Osteoblast (primary cell): ENCODE results near the gene UBQLN1. TPM values are rescaled to one million over a fixed set of nuclear protein-coding genes. Genes with fewer than 3 reads are reported as not detected.

Source experiments
- DNase-seq: peaks from one replicate; pipeline ENCODE4 v3.0.0; 2011; ENCODE audit warnings: low spot score, mixed read lengths; ENCODE audit not compliant: insufficient read length; ENCODE audit errors: missing footprints
- H2AFZ ChIP-seq: 2 replicates; pipeline ENCODE4 v1.6.0; 2011; ENCODE audit warnings: mild to moderate bottlenecking, low read length
- H3K27ac ChIP-seq: 2 replicates; pipeline ENCODE4 v1.5.1; 2011; ENCODE audit warnings: mild to moderate bottlenecking, low read depth, low read length, moderate library complexity
- H3K27me3 ChIP-seq: 2 replicates; pipeline ENCODE4 v1.6.0; 2012; ENCODE audit warnings: mild to moderate bottlenecking, control low read depth, inconsistent platforms, low read length, moderate library complexity; ENCODE audit not compliant: insufficient read depth
- H3K36me3 ChIP-seq: 2 replicates; pipeline ENCODE4 v1.5.1; 2011; ENCODE audit warnings: mild to moderate bottlenecking, low read length, control low read depth, moderate library complexity; ENCODE audit not compliant: insufficient read depth
- H3K4me1 ChIP-seq: 2 replicates; pipeline ENCODE4 v1.5.1; 2011; ENCODE audit warnings: mild to moderate bottlenecking, low read length, control low read depth, moderate library complexity; ENCODE audit not compliant: insufficient read depth
- H3K4me2 ChIP-seq: 2 replicates; pipeline ENCODE4 v1.6.0; 2011; ENCODE audit warnings: mild to moderate bottlenecking, low read length; ENCODE audit not compliant: insufficient read depth
- H3K4me3 ChIP-seq: fragments of 200-600 bp; sonication (generic); 3 replicates; pipeline ENCODE4 v1.5.1; 2012; ENCODE audit warnings: mild to moderate bottlenecking, low read length, inconsistent platforms; ENCODE audit not compliant: insufficient read depth
- H3K79me2 ChIP-seq: 2 replicates; pipeline ENCODE4 v1.6.0; 2012; ENCODE audit warnings: mild to moderate bottlenecking, low read length, control low read depth, inconsistent platforms; ENCODE audit not compliant: insufficient read depth
- H3K9me3 ChIP-seq: 2 replicates; pipeline ENCODE4 v1.5.1; 2011; ENCODE audit warnings: low read depth, low read length, control low read depth
- H4K20me1 ChIP-seq: 2 replicates; pipeline ENCODE4 v1.6.0; 2012; ENCODE audit warnings: mild to moderate bottlenecking, low read length, control low read depth; ENCODE audit not compliant: insufficient read depth
- total RNA-seq: library from RNA; depleted of rRNA; stranded (reverse); fragments of >200 nt; gene quantifications from 2 replicates; pipeline ENCODE4 v1.2.3, GENCODE V29; 2012
- TF ChIP-seq, protein P1 (sequence below): IDR thresholded peaks from 2 replicates; pipeline ENCODE4 v1.5.1; 2011; ENCODE audit warnings: mild to moderate bottlenecking, low read depth, low read length, moderate library complexity; ENCODE audit errors: extremely low read depth

UBQLN1 gene
- total RNA-seq, 1 donor = 117 TPM

DNA sequence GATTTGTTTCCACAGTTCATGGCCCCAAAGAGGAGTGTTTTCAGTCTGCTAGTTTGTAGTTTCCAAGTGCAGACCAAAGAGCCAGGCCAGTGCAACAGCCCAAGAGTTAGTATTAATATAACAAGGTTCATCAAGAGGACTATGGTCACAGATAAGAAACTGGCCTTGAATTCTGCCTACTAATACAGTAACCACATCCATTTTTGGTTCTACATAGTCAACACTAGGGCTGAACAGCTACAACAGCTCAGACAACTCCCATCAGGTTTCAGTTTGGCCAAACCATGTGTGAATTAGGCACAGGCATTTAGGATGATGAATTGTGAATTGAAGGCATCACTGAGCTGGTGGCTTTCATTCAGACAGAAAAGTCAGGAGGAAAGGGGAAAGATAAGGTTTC lies 13.8 kb upstream of the UBQLN1 start:
- no peak overlapping the region for H3K27ac ChIP-seq
- no peak overlapping the region for H3K4me2 ChIP-seq
- H3K27me3 ChIP-seq = no peaks in the 10 kb centered on the region
- no peaks in the 10 kb centered on the region for H4K20me1 ChIP-seq
- H3K9me3 ChIP-seq = no peaks in the 10 kb centered on the region
- no peaks in the 10 kb centered on the region for H3K4me1 ChIP-seq
- TF ChIP-seq, protein P1, sequence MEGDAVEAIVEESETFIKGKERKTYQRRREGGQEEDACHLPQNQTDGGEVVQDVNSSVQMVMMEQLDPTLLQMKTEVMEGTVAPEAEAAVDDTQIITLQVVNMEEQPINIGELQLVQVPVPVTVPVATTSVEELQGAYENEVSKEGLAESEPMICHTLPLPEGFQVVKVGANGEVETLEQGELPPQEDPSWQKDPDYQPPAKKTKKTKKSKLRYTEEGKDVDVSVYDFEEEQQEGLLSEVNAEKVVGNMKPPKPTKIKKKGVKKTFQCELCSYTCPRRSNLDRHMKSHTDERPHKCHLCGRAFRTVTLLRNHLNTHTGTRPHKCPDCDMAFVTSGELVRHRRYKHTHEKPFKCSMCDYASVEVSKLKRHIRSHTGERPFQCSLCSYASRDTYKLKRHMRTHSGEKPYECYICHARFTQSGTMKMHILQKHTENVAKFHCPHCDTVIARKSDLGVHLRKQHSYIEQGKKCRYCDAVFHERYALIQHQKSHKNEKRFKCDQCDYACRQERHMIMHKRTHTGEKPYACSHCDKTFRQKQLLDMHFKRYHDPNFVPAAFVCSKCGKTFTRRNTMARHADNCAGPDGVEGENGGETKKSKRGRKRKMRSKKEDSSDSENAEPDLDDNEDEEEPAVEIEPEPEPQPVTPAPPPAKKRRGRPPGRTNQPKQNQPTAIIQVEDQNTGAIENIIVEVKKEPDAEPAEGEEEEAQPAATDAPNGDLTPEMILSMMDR = no peak
- no peak overlapping the region for H3K4me3 ChIP-seq
- no peaks in the 10 kb centered on the region for H3K79me2 ChIP-seq
- no peaks in the 10 kb centered on the region for H3K36me3 ChIP-seq
- DNase-seq = no peak
- no peak overlapping the region for H2AFZ ChIP-seq

DNA sequence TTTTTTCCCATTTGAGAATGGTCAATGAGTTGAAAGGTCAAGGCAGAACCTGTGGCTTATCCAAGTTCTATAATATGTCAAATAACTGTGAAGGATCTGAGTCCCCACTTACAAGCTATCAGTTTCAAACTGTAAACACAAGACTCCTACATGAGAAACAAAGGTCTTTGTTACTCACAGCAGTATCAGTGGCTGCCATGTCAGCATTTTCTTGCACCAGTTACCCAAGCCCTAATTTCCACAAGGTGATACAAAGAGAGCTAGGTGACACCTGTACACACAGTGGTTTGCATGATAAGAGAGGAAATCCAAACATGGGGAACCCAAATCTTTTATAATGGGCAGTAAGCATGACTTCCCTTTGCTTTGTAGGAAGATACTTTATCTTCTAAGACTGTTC lies 8.0 kb upstream of the UBQLN1 start:
- Histone ChIP-seq H3K27me3 (no peaks in the 10 kb centered on the region), H3K4me1 (no peaks in the 10 kb centered on the region), H3K4me2 (no peak overlapping the region), H3K79me2 (no peaks in the 10 kb centered on the region), H3K27ac (no peak overlapping the region), H3K36me3 (no peaks in the 10 kb centered on the region), H3K9me3 (no peaks in the 10 kb centered on the region), H2AFZ (no peak overlapping the region), H4K20me1 (no peaks in the 10 kb centered on the region), H3K4me3 (no peak overlapping the region)
- DNase-seq = no peak
- TF ChIP-seq, protein P1 = no peak

DNA sequence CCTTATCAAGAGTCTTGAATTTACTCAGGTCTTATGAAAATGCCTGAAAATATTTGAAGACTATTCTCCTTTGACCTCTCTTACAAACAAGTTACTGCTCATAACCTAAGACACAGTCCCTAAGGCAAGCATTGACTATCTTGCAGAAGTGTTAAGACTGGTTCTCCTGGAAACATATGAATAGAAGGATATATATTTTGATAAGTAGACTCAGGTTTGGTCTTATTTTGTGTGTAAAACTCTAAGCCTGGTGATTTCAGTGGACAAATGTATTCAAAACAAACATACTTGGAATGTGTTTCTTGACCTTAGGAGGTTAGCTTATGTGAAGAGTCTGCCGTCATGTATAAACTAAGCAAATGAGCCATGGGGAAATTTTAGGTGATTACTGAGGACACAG lies 7.5 kb upstream of the UBQLN1 start:
- no peaks in the 10 kb centered on the region for H4K20me1 ChIP-seq
- no peaks in the 10 kb centered on the region for H3K4me1 ChIP-seq
- no peak overlapping the region for H2AFZ ChIP-seq
- H3K27ac ChIP-seq = no peak overlapping the region
- no peaks in the 10 kb centered on the region for H3K27me3 ChIP-seq
- no peak overlapping the region for H3K4me3 ChIP-seq
- TF ChIP-seq, protein P1 = no peak
- H3K4me2 ChIP-seq = no peak overlapping the region
- no peak for DNase-seq
- H3K9me3 ChIP-seq = no peaks in the 10 kb centered on the region
- no peaks in the 10 kb centered on the region for H3K79me2 ChIP-seq
- H3K36me3 ChIP-seq = no peaks in the 10 kb centered on the region

DNA sequence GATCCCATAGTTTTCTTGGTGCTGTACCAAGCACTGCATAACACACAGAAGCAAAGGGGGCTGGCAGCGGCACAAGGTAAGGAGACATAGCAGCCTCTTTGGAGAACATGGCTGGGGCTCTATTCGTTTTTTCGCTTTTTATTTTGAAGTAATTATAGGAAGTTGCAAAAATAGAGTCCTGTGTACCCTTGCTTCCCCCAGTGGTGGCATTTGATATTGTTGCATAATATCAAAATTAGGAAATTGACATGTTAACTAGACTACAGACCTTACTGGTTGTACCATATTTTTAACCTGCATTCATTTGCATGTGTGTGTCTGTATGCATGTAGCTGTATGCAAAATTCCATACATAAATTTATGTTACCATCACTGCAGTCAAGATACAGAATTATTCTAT lies 6.6 kb upstream of the UBQLN1 start:
- H3K36me3 ChIP-seq = no peaks in the 10 kb centered on the region
- no peaks in the 10 kb centered on the region for H3K9me3 ChIP-seq
- H3K4me3 ChIP-seq = no peak overlapping the region
- H3K4me1 ChIP-seq = no peaks in the 10 kb centered on the region
- no peak overlapping the region for H3K4me2 ChIP-seq
- no peak for DNase-seq
- H2AFZ ChIP-seq = no peak overlapping the region
- no peak overlapping the region for H3K27ac ChIP-seq
- H3K79me2 ChIP-seq = no peaks in the 10 kb centered on the region
- H4K20me1 ChIP-seq = no peaks in the 10 kb centered on the region
- TF ChIP-seq, protein P1 = peak; percentile 50
- H3K27me3 ChIP-seq = no peaks in the 10 kb centered on the region
